Measurements from ENCODE around the gene OR4F6.
"Not testable (repeated sequence)": the region's sequence is repeated elsewhere in the genome, so short reads cannot be mapped to it uniquely, and the experiment has no call there.

Gene OR4F6

DNA sequence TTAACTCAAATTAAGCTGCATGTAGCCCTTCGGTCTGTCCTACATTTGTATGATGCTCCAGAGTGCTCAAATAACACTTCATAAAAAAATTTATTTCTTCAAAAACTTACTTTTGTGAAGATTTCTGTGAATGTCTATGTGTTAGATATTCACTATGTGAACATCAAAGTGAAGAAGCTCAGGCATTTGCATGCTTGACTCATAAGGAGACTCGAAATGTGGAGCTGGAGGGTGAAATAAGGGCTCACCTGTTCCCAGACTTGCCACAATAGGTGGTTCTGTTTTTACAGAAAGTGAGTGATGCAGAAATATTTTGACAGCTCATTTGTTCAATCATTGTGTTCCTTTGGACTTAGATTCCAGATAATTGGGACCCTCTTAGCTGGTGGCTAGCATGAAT, 16.9 kb upstream of the OR4F6 start:
- not testable (repeated sequence) for H3K27me3 ChIP-seq (ENCODE audit: control insufficient read depth, insufficient read depth, low read length); H3K36me3 ChIP-seq (ENCODE audit: control insufficient read depth, insufficient read depth, low read length); H3K9ac ChIP-seq (ENCODE audit: low read depth, low read length); H3K4me1 ChIP-seq (ENCODE audit: control insufficient read depth, insufficient read depth, low read length); H3K4me3 ChIP-seq (ENCODE audit: low read depth, low read length); H3K9me3 ChIP-seq (ENCODE audit: control insufficient read depth, insufficient read depth, low read length)

GRCh38 chr15:101788001-101788400, 15.3 kb upstream of the OR4F6 start:
- not testable (repeated sequence) for H3K36me3 ChIP-seq (ENCODE audit: control insufficient read depth, insufficient read depth, low read length); H3K9ac ChIP-seq (ENCODE audit: low read depth, low read length); H3K4me1 ChIP-seq (ENCODE audit: control insufficient read depth, insufficient read depth, low read length); H3K27me3 ChIP-seq (ENCODE audit: control insufficient read depth, insufficient read depth, low read length); H3K9me3 ChIP-seq (ENCODE audit: control insufficient read depth, insufficient read depth, low read length); H3K4me3 ChIP-seq (ENCODE audit: low read depth, low read length)

- H3K27me3 ChIP-seq (ENCODE audit: control insufficient read depth, insufficient read depth, low read length); H3K9me3 ChIP-seq (ENCODE audit: control insufficient read depth, insufficient read depth, low read length); H3K4me3 ChIP-seq (ENCODE audit: low read depth, low read length); H3K9ac ChIP-seq (ENCODE audit: low read depth, low read length); H3K36me3 ChIP-seq (ENCODE audit: control insufficient read depth, insufficient read depth, low read length); H3K4me1 ChIP-seq (ENCODE audit: control insufficient read depth, insufficient read depth, low read length): not testable (repeated sequence)
Measured at GRCh38 chr15:101788503-101789269, 14.6 kb upstream of the OR4F6 start.

DNA sequence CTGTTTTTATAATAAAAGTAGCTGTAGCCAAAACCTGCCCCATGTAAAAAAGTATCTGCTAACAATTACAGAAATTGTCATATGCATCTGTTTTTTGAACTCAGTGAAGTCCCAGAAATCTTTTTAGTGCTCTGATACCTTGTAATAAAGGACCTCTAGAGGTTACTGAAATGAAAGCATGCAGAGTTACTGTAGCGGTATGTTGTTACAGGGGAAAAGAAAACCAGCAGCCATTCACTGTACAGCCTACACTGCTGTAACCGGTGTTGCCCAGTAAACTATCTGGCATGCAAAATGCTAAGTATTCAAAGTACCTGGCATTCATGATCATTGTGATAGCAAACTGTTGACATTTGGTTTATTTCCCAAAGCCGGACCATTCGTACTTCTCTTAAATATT, 12.6 kb upstream of the OR4F6 start:
- H3K4me3 ChIP-seq (ENCODE audit: low read depth, low read length) = not testable (repeated sequence)

GRCh38 chr15:101793981-101794380, 9.3 kb upstream of the OR4F6 start:
- H3K36me3 ChIP-seq (ENCODE audit: control insufficient read depth, insufficient read depth, low read length); H3K27me3 ChIP-seq (ENCODE audit: control insufficient read depth, insufficient read depth, low read length); H3K4me1 ChIP-seq (ENCODE audit: control insufficient read depth, insufficient read depth, low read length); H3K9me3 ChIP-seq (ENCODE audit: control insufficient read depth, insufficient read depth, low read length); H3K9ac ChIP-seq (ENCODE audit: low read depth, low read length); H3K4me3 ChIP-seq (ENCODE audit: low read depth, low read length): not testable (repeated sequence)

More for the DNA sequence above, 12.6 kb upstream of the OR4F6 start:
- H3K36me3 ChIP-seq (ENCODE audit: control insufficient read depth, insufficient read depth, low read length); H3K9ac ChIP-seq (ENCODE audit: low read depth, low read length); H3K4me1 ChIP-seq (ENCODE audit: control insufficient read depth, insufficient read depth, low read length); H3K27me3 ChIP-seq (ENCODE audit: control insufficient read depth, insufficient read depth, low read length); H3K9me3 ChIP-seq (ENCODE audit: control insufficient read depth, insufficient read depth, low read length): not testable (repeated sequence)

DNA sequence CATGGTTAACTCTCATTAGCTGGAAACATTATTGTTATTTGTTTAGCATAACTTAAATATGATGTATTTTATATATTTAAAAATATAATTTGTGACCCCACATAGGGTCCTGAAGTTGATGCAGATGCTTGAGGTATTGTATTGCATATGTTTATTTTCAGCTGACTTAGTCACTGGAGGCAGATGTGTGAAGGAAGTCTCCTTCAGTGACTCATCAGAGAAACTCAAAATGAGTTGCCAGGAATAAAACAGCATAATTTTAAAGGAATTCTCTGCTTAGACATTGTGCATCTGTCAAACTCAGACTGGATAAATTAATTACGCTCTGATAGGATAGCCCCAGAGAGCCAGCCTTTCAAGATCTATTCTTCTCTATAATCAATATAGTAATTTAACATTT, 7.9 kb upstream of the OR4F6 start:
- Histone ChIP-seq H3K4me3 (ENCODE audit: low read depth, low read length) (no peak overlapping the region), H3K9me3 (ENCODE audit: control insufficient read depth, insufficient read depth, low read length) (no peaks in the 10 kb centered on the region), H3K4me1 (ENCODE audit: control insufficient read depth, insufficient read depth, low read length) (no peaks in the 10 kb centered on the region), H3K9ac (ENCODE audit: low read depth, low read length) (no peak overlapping the region), H3K36me3 (ENCODE audit: control insufficient read depth, insufficient read depth, low read length) (no peaks in the 10 kb centered on the region), H3K27me3 (ENCODE audit: control insufficient read depth, insufficient read depth, low read length) (no peaks in the 10 kb centered on the region)

DNA sequence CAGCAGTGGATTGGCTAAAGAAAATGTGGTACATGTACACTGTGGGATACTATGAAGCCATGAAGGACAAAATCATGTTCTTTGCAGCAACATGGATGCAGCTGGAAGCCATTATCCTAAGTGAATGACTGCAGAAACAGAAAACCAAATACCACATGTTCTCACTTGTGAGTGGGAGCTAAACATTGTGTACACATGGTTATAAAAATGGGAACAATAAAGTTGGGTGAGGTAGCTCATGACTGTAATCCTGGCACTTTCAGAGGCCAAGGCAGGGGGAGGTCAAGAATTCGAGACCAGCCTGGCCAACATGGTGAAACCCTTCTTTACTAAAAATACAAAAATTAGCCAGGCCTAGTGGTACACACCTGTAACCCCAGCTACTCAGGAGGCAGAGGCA, 3.6 kb upstream of the OR4F6 start:
- no peaks in the 10 kb centered on the region for H3K36me3 ChIP-seq (ENCODE audit: control insufficient read depth, insufficient read depth, low read length)
- H3K27me3 ChIP-seq (ENCODE audit: control insufficient read depth, insufficient read depth, low read length) = no peaks in the 10 kb centered on the region
- no peaks in the 10 kb centered on the region for H3K9me3 ChIP-seq (ENCODE audit: control insufficient read depth, insufficient read depth, low read length)
- H3K9ac ChIP-seq (ENCODE audit: low read depth, low read length) = no peak overlapping the region
- H3K4me3 ChIP-seq (ENCODE audit: low read depth, low read length) = no peak overlapping the region
- no peaks in the 10 kb centered on the region for H3K4me1 ChIP-seq (ENCODE audit: control insufficient read depth, insufficient read depth, low read length)

GRCh38 chr15:101801048-101801447, 2.3 kb upstream of the OR4F6 start:
- Histone ChIP-seq H3K27me3 (ENCODE audit: control insufficient read depth, insufficient read depth, low read length) (no peaks in the 10 kb centered on the region), H3K9me3 (ENCODE audit: control insufficient read depth, insufficient read depth, low read length) (no peaks in the 10 kb centered on the region), H3K36me3 (ENCODE audit: control insufficient read depth, insufficient read depth, low read length) (no peaks in the 10 kb centered on the region), H3K4me1 (ENCODE audit: control insufficient read depth, insufficient read depth, low read length) (no peaks in the 10 kb centered on the region), H3K4me3 (ENCODE audit: low read depth, low read length) (no peak overlapping the region), H3K9ac (ENCODE audit: low read depth, low read length) (no peak overlapping the region)

- Histone ChIP-seq H3K4me3 (ENCODE audit: low read depth, low read length) (no peak overlapping the region), H3K4me1 (ENCODE audit: control insufficient read depth, insufficient read depth, low read length) (no peaks in the 10 kb centered on the region), H3K9ac (ENCODE audit: low read depth, low read length) (no peak overlapping the region), H3K36me3 (ENCODE audit: control insufficient read depth, insufficient read depth, low read length) (no peaks in the 10 kb centered on the region), H3K27me3 (ENCODE audit: control insufficient read depth, insufficient read depth, low read length) (no peaks in the 10 kb centered on the region), H3K9me3 (ENCODE audit: control insufficient read depth, insufficient read depth, low read length) (no peaks in the 10 kb centered on the region)
Measured at GRCh38 chr15:101803676-101804075, 367 bp downstream of the OR4F6 start.

GRCh38 chr15:101804375-101804774, 1.1 kb downstream of the OR4F6 start:
- no peaks in the 10 kb centered on the region for H3K36me3 ChIP-seq (ENCODE audit: control insufficient read depth, insufficient read depth, low read length)
- H3K9ac ChIP-seq (ENCODE audit: low read depth, low read length) = no peak overlapping the region
- H3K4me3 ChIP-seq (ENCODE audit: low read depth, low read length) = no peak overlapping the region
- no peaks in the 10 kb centered on the region for H3K27me3 ChIP-seq (ENCODE audit: control insufficient read depth, insufficient read depth, low read length)
- no peaks in the 10 kb centered on the region for H3K9me3 ChIP-seq (ENCODE audit: control insufficient read depth, insufficient read depth, low read length)
- no peaks in the 10 kb centered on the region for H3K4me1 ChIP-seq (ENCODE audit: control insufficient read depth, insufficient read depth, low read length)

DNA sequence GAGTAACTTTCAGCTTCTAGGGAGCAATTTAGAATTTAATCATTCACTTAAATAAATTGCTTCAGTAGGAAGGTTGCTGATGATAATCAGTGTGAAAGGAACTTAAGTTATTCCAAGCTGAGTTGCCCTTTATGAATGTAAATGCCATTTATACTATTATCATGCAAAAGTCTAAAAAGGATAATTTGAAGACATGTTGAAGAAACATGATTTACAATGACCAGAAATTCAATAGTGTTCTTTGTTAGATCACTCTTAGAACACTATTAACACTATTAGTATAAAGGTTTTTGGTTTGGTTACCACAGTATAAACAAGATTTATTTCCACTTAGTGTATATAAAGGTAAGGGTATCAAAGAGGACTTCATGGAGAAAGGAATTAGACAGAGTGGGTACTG, 1.6 kb downstream of the OR4F6 start:
- Histone ChIP-seq H3K4me3 (ENCODE audit: low read depth, low read length) (no peak overlapping the region), H3K9ac (ENCODE audit: low read depth, low read length) (no peak overlapping the region), H3K27me3 (ENCODE audit: control insufficient read depth, insufficient read depth, low read length) (no peaks in the 10 kb centered on the region), H3K9me3 (ENCODE audit: control insufficient read depth, insufficient read depth, low read length) (no peaks in the 10 kb centered on the region), H3K36me3 (ENCODE audit: control insufficient read depth, insufficient read depth, low read length) (no peaks in the 10 kb centered on the region), H3K4me1 (ENCODE audit: control insufficient read depth, insufficient read depth, low read length) (no peaks in the 10 kb centered on the region)

- H3K4me3 ChIP-seq (ENCODE audit: low read depth, low read length) = no peak overlapping the region
- no peaks in the 10 kb centered on the region for H3K36me3 ChIP-seq (ENCODE audit: control insufficient read depth, insufficient read depth, low read length)
- H3K9ac ChIP-seq (ENCODE audit: low read depth, low read length) = no peak overlapping the region
- no peaks in the 10 kb centered on the region for H3K27me3 ChIP-seq (ENCODE audit: control insufficient read depth, insufficient read depth, low read length)
- H3K9me3 ChIP-seq (ENCODE audit: control insufficient read depth, insufficient read depth, low read length) = no peaks in the 10 kb centered on the region
- no peaks in the 10 kb centered on the region for H3K4me1 ChIP-seq (ENCODE audit: control insufficient read depth, insufficient read depth, low read length)
Measured at GRCh38 chr15:101805605-101806345, 2.5 kb downstream of the OR4F6 start.
